ENCODE data around the gene PRKCZ. TPM values are rescaled to one million over a fixed set of nuclear protein-coding genes. Genes with fewer than 3 reads are reported as not detected.

PRKCZ gene
- total RNA-seq, 2 donors from 2014 or later, result 9.6 to 10.9 TPM

GRCh38 chr1:2168535-2168934 is 118.3 kb downstream of the PRKCZ start:
- ATAC-seq (no peak), DNase-seq (no peak)
- TF ChIP-seq POLR2A (IDR thresholded peaks at IDR 0.05), result no peak
- no peak for TF ChIP-seq CTCF (IDR thresholded peaks at IDR 0.05)
- Histone ChIP-seq H3K4me1 (no peaks in the 10 kb centered on the region), H3K27me3 (no peaks in the 10 kb centered on the region), H3K4me3 (no peak overlapping the region), H3K36me3 (replicated peaks in 1 of 2; ENCODE audit: insufficient read depth in 1 of 2, low read depth in 2 of 2) (peaks cover 0 to 3% of the 10 kb centered on the region in 2 donors), H3K27ac (no peak overlapping the region), H3K9me3 (no peaks in the 10 kb centered on the region)
- intact Hi-C loops (cut with DNase I), result no loop called here
- whole genome bisulfite sequencing, 2 donors, result 94 to 96% methylated on average over 12 of the region's 12 CpGs

DNA sequence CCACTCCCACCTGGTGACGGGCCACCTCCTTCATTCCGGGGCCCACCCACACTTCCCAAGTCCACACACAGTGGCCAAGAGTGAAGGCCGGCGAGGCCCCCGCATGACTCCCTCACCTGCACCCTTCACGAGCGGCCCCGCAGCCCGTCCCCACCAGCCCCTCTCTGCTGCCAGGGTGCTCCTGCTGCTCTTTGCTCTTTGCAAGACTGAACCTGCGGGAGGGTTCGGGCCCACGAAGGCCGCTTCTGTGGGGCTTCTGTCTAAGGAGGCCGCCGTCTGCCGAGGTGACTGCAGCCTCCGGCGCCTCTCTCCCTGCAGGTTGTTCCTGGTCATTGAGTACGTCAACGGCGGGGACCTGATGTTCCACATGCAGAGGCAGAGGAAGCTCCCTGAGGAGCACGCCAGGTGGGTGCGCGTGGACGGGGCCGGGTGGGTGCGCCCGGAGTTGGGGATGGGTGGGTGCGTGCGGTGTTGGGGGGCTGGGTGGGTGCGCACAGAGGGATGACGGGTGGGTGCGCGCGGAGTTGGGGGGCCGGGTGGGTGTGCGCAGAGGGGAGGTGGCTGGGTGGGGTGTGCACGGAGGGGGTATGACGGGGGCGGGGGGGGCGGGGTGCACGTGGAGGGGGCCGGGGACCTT is 119.1 kb downstream of the PRKCZ start:
- H3K36me3 ChIP-seq (replicated peaks in 1 of 2; ENCODE audit: insufficient read depth in 1 of 2, low read depth in 2 of 2), result peaks cover 0 to 3% of the 10 kb centered on the region in 2 donors
- no peaks in the 10 kb centered on the region for H3K27me3 ChIP-seq
- intact Hi-C loops (cut with DNase I), result no loop called here
- ATAC-seq (no peak), DNase-seq (no peak)
- no peaks in the 10 kb centered on the region for H3K4me1 ChIP-seq
- 91 to 93% methylated on average over 18 to 27 of the region's 43 CpGs for WGBS, 2 donors
- no peak overlapping the region for H3K27ac ChIP-seq
- TF ChIP-seq POLR2A (IDR thresholded peaks at IDR 0.05) (no peak), CTCF (IDR thresholded peaks at IDR 0.05) (no peak)
- H3K9me3 ChIP-seq, result no peaks in the 10 kb centered on the region
- no peak overlapping the region for H3K4me3 ChIP-seq

GRCh38 chr1:2170211-2170610 is 120.0 kb downstream of the PRKCZ start:
- no peak for TF ChIP-seq CTCF (IDR thresholded peaks at IDR 0.05)
- TF ChIP-seq POLR2A (IDR thresholded peaks at IDR 0.05), result no peak
- Histone ChIP-seq H3K27ac (no peak overlapping the region), H3K36me3 (replicated peaks in 1 of 2; ENCODE audit: insufficient read depth in 1 of 2, low read depth in 2 of 2) (peaks cover 0 to 3% of the 10 kb centered on the region in 2 donors), H3K9me3 (no peaks in the 10 kb centered on the region), H3K4me1 (no peaks in the 10 kb centered on the region), H3K4me3 (no peak overlapping the region), H3K27me3 (no peaks in the 10 kb centered on the region)
- intact Hi-C loops (cut with DNase I), result no loop called here
- DNase-seq, result no peak
- no peak for ATAC-seq
- 84 to 88% methylated on average over 11 of the region's 11 CpGs for WGBS, 2 donors

DNA sequence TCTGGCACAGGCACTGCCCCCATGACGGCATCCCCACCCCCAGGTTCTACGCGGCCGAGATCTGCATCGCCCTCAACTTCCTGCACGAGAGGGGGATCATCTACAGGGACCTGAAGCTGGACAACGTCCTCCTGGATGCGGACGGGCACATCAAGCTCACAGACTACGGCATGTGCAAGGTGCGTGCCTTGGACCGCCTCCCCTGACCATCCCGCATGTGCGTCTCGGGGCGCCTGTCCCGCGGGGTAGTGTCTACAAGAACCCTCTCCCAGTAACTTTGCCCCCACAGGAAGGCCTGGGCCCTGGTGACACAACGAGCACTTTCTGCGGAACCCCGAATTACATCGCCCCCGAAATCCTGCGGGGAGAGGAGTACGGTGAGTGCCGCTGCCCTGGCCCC is 121.8 kb downstream of the PRKCZ start:
- peaks cover 0 to 3% of the 10 kb centered on the region in 2 donors for H3K36me3 ChIP-seq (replicated peaks in 1 of 2; ENCODE audit: insufficient read depth in 1 of 2, low read depth in 2 of 2)
- 91 to 100% methylated on average over 1 to 22 of the region's 26 CpGs for WGBS, 2 donors
- intact Hi-C loops (cut with DNase I), result no loop called here
- no peak overlapping the region for H3K4me3 ChIP-seq
- H3K4me1 ChIP-seq, result no peaks in the 10 kb centered on the region
- DNase-seq (no peak), ATAC-seq (no peak)
- no peaks in the 10 kb centered on the region for H3K9me3 ChIP-seq
- H3K27ac ChIP-seq, result no peak overlapping the region
- TF ChIP-seq POLR2A (IDR thresholded peaks at IDR 0.05) (no peak), CTCF (IDR thresholded peaks at IDR 0.05) (no peak)
- no peaks in the 10 kb centered on the region for H3K27me3 ChIP-seq

DNA sequence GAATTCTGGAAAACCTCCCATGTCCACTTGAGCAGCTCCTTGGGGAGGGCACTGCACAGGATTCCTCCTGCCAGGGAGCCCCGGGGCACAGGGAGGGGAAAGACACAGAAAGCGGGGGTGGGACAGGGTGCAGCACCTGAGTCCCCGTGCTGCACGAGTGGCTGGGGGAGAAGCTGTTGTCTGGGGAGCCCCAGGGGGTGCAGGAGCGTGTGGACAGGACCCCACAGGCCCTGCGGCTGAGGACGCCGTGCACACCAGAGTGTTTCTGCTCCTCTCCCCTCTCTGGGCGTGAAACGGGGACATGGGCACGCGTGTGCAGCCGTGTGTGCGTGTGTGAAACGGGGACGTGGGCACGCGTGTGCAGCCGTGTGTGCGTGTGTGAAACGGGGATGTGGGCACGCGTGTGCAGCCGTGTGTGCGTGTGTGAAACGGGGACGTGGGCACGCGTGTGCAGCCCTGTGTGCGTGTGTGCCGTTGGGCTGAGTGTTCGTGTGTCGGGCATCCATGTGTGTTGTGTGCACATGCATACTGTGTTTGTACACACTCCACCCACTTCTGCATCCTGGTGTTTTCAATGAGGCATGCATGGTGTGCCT is 122.4 kb downstream of the PRKCZ start:
- H3K4me3 ChIP-seq, result no peak overlapping the region
- ATAC-seq (no peak), DNase-seq (no peak)
- peaks cover 0 to 3% of the 10 kb centered on the region in 2 donors for H3K36me3 ChIP-seq (replicated peaks in 1 of 2; ENCODE audit: insufficient read depth in 1 of 2, low read depth in 2 of 2)
- H3K4me1 ChIP-seq, result no peaks in the 10 kb centered on the region
- no peaks in the 10 kb centered on the region for H3K9me3 ChIP-seq
- TF ChIP-seq POLR2A (IDR thresholded peaks at IDR 0.05), result no peak
- TF ChIP-seq CTCF (IDR thresholded peaks at IDR 0.05), result no peak
- WGBS, 2 donors, result 86 to 89% methylated on average over 23 to 32 of the region's 33 CpGs
- H3K27me3 ChIP-seq, result no peaks in the 10 kb centered on the region
- no peak overlapping the region for H3K27ac ChIP-seq
- intact Hi-C loops (cut with DNase I), result no loop called here
